ENCODE data around the gene EIF3K. TPM values are rescaled to one million over a fixed set of nuclear protein-coding genes. Genes with fewer than 3 reads are reported as not detected.
A peak's percentile ranks its signal among the peaks of the same experiment; 100 is the strongest.
"Not testable (repeated sequence)": the region's sequence is repeated elsewhere in the genome, so short reads cannot be mapped to it uniquely, and the experiment has no call there.

Gene EIF3K
- total RNA-seq, 2 experiments from 2014 or later, result 273 to 287 TPM

GRCh38 chr19:38619361-38620174 lies 580 bp downstream of the EIF3K start:
- H3K4me1 Mint-ChIP-seq (ENCODE audit: low read depth), result peaks cover 34% of the 10 kb centered on the region
- H3K36me3 Mint-ChIP-seq, result peaks cover 36% of the 10 kb centered on the region
- no peaks in the 10 kb centered on the region for H3K27me3 Mint-ChIP-seq
- POLR2A ChIA-PET, result interaction anchor here (1.1 to 2.0 kb wide), 8 partner anchors 9 to 311 kb away, joined by 3 to 9 read pairs (median 4); partner anchors contain the start of genes ACTN4, CATSPERG, FAM98C and PSMD8
- no peaks in the 10 kb centered on the region for H3K9me3 Mint-ChIP-seq
- H3K27ac Mint-ChIP-seq, result peak overlapping the region; percentile 92
- intact Hi-C loops (cut with micrococcal nuclease), result loop anchor here (1.0 to 10.0 kb wide), 5 partner anchors 17 to 315 kb away; partner anchors contain the start of genes ACTN4, FAM98C, MRPS12 and SARS2
- DNase-seq, result no peak
- CTCF ChIA-PET, result interaction anchor here (0.9 to 9.6 kb wide), 9 partner anchors 16 to 311 kb away, joined by 3 to 80 read pairs (median 6); partner anchors contain the start of genes FAM98C, MRPS12 and SARS2
- H3K4me3 Mint-ChIP-seq, result peak overlapping the region; percentile 99

DNA sequence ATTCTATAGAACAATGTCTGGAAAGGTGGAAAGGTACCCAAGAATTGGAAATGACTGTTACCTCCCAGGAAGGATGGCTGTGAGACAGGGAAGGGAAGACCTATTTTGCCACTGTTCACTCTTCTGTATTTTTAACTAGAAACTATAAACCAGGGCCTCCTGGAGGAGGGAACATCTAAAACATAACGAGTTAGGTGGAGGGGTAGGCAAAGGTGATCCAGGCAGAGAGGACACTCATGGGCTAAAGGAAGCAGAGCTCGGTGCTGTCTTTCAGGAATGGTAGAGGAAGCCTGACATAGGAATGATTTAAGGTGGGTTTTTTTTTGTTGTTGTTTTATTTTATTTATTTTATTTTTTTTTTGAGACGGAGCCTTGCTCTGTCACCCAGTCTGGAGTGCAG lies 5.8 kb downstream of the EIF3K start:
- CTCF ChIA-PET, result interaction anchor here (0.6 to 2.1 kb wide), 2 partner anchors 10 to 73 kb away, joined by 3 to 12 read pairs; no protein-coding TSS in a partner anchor
- peaks cover 10% of the 10 kb centered on the region for H3K4me1 Mint-ChIP-seq (ENCODE audit: low read depth)
- peaks cover 40% of the 10 kb centered on the region for H3K36me3 Mint-ChIP-seq
- no peak overlapping the region for H3K27ac Mint-ChIP-seq
- intact Hi-C loops (cut with micrococcal nuclease), result no loop called here
- no peak for DNase-seq
- H3K9me3 Mint-ChIP-seq, result no peaks in the 10 kb centered on the region
- no peaks in the 10 kb centered on the region for H3K27me3 Mint-ChIP-seq
- H3K4me3 Mint-ChIP-seq, result no peak overlapping the region
- POLR2A ChIA-PET, result no interaction called here

GRCh38 chr19:38626401-38626800 lies 7.4 kb downstream of the EIF3K start:
- Mint-ChIP-seq H3K36me3 (peaks cover 39% of the 10 kb centered on the region), H3K9me3 (no peaks in the 10 kb centered on the region), H3K27me3 (no peaks in the 10 kb centered on the region), H3K4me1 (ENCODE audit: low read depth) (peaks cover 3% of the 10 kb centered on the region), H3K27ac (no peak overlapping the region), H3K4me3 (no peak overlapping the region)
- CTCF ChIA-PET, result interaction anchor here (2.1 kb wide), 1 partner anchor 8 kb away, joined by 12 read pairs; no protein-coding TSS in a partner anchor
- intact Hi-C loops (cut with micrococcal nuclease), result no loop called here
- no peak for DNase-seq
- POLR2A ChIA-PET, result no interaction called here

DNA sequence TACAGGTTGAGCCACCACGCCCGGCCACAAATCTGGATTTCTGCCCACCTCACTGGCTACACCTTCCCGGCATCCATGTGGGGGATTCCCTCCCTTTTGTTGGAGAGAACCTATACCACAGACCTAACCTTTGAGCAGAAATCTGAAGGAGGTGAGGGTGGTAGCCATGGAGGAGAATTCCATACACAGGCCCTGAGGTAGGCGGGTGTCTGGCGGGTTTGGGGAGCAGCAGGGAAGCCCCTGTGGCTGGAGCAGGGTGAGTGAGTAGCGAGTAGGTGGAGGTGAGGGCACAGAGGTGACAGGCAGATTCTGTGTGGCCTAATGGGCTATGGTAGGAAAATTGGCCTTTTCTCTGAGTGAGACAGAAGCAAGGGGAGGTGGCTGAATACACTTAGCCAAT lies 10.6 kb downstream of the EIF3K start:
- H3K36me3 Mint-ChIP-seq, result peaks cover 38% of the 10 kb centered on the region
- ChIA-PET POLR2A (no interaction called here), CTCF (interaction anchor here (0.7 to 1.2 kb wide), 2 partner anchors 29 to 227 kb away, joined by 3 to 4 read pairs; partner anchors contain the start of gene FAM98C)
- H3K9me3 Mint-ChIP-seq, result no peaks in the 10 kb centered on the region
- DNase-seq, result no peak
- intact Hi-C loops (cut with micrococcal nuclease), result no loop called here
- no peaks in the 10 kb centered on the region for H3K27me3 Mint-ChIP-seq
- no peak overlapping the region for H3K27ac Mint-ChIP-seq
- peaks cover 2% of the 10 kb centered on the region for H3K4me1 Mint-ChIP-seq (ENCODE audit: low read depth)
- no peak overlapping the region for H3K4me3 Mint-ChIP-seq

GRCh38 chr19:38631301-38631700 lies 12.3 kb downstream of the EIF3K start:
- peaks cover 17% of the 10 kb centered on the region for H3K4me1 Mint-ChIP-seq (ENCODE audit: low read depth)
- peaks cover 39% of the 10 kb centered on the region for H3K36me3 Mint-ChIP-seq
- intact Hi-C loops (cut with micrococcal nuclease), result loop anchor here (10.0 kb wide), 1 partner anchor 54 kb away; no protein-coding TSS in a partner anchor
- H3K27ac Mint-ChIP-seq, POLR2A ChIA-PET, H3K9me3 Mint-ChIP-seq, CTCF ChIA-PET, H3K27me3 Mint-ChIP-seq, DNase-seq, H3K4me3 Mint-ChIP-seq: not testable (repeated sequence)

DNA sequence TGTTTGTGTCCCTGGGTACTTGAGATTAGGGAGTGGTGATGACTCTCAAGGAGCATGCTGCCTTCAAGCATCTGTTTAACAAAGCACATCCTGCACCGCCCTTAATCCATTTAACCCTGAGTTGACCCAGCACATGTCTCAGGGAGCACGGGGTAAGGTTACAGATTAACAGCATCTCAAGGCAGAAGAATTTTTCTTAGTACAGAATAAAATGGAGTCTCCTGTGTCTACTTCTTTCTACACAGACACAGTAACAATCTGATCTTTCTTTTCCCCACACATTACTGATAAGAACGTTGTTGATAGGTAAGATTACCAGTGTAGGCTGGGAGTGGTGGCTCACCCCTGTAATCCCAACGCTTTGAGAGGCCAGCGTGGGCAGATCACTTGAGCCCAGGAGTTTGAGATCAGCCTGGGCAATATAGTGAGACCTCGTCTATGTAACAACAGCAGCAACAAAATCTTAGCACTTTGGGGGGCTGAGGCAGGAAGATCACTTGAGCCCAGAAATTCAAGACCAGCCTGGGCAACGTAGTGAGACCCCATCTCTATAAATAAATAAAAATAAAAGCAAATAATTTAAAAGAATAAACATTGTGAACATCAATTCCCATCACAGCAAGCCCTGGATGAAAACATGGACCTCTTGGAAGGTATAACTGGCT lies 13.0 kb downstream of the EIF3K start:
- POLR2A ChIA-PET, H3K9me3 Mint-ChIP-seq, H3K4me3 Mint-ChIP-seq, DNase-seq, H3K27ac Mint-ChIP-seq, H3K27me3 Mint-ChIP-seq: not testable (repeated sequence)
- intact Hi-C loops (cut with micrococcal nuclease), result loop anchor here (10.0 kb wide), 1 partner anchor 53 kb away; no protein-coding TSS in a partner anchor
- H3K36me3 Mint-ChIP-seq, result peaks cover 39% of the 10 kb centered on the region
- peaks cover 24% of the 10 kb centered on the region for H3K4me1 Mint-ChIP-seq (ENCODE audit: low read depth)
- CTCF ChIA-PET, result interaction anchor here (1.4 to 7.0 kb wide), 2 partner anchors 54 to 87 kb away, joined by 4 to 75 read pairs; no protein-coding TSS in a partner anchor

- no peaks in the 10 kb centered on the region for H3K9me3 Mint-ChIP-seq
- ChIA-PET POLR2A (no interaction called here), CTCF (interaction anchor here (1.2 to 7.0 kb wide), 4 partner anchors 15 to 118 kb away, joined by 4 to 75 read pairs (median 34); partner anchors contain the start of gene ACTN4)
- no peak overlapping the region for H3K4me3 Mint-ChIP-seq
- H3K36me3 Mint-ChIP-seq, result peaks cover 37% of the 10 kb centered on the region
- intact Hi-C loops (cut with micrococcal nuclease), result loop anchor here (10.0 kb wide), 1 partner anchor 52 kb away; no protein-coding TSS in a partner anchor
- H3K4me1 Mint-ChIP-seq (ENCODE audit: low read depth), result peaks cover 30% of the 10 kb centered on the region
- H3K27me3 Mint-ChIP-seq, result no peaks in the 10 kb centered on the region
- H3K27ac Mint-ChIP-seq, result no peak overlapping the region
- DNase-seq, result no peak
Measured at GRCh38 chr19:38632476-38633213, 13.7 kb downstream of the EIF3K start.

DNA sequence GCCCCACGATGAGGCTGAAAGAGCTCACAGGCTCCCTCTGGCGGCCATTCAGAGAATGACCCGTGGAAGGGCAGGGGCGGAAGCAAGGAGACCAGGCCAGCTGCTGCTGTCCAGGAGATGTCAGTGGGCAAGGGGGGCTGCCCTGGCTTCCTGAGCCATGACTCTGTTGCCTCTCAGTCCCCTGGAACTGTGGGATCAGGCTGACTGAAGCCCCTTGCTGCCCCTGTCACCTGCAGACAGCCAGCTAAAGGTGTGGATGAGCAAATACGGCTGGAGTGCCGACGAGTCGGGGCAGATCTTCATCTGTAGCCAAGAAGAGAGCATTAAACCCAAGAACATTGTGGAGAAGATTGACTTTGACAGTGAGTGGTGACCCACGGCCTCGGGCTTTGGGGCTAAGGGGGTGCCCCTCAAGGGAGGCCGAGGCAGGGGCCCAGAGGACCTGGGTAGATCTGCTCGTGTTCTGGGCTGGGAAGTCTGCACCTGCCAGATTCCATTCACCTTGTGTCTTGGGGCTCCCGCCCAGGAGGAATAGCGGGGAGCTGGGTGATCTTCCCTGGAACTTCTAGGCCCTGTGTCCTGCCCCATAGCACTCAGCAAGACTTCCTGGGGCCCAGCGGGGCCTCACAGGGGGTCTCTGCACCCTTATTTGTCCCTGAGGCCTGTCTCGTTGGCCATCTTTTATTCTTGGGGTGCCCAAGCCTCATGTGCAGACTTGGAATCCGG lies 15.9 kb downstream of the EIF3K start:
- H3K36me3 Mint-ChIP-seq, result peaks cover 27% of the 10 kb centered on the region
- no peak overlapping the region for H3K4me3 Mint-ChIP-seq
- peak overlapping the region; percentile 81 for H3K27ac Mint-ChIP-seq
- peak; percentile 83 for DNase-seq
- peaks cover 30% of the 10 kb centered on the region for H3K4me1 Mint-ChIP-seq (ENCODE audit: low read depth)
- ChIA-PET POLR2A (interaction anchor here (0.7 to 0.9 kb wide), 3 partner anchors 159 to 242 kb away, joined by 3 to 8 read pairs (median 6); partner anchors contain the start of gene FAM98C), CTCF (interaction anchor here (0.6 to 7.0 kb wide), 34 partner anchors 9 to 393 kb away, joined by 3 to 80 read pairs (median 6); partner anchors contain the start of genes ACTN4, ECH1, EIF3K and FAM98C)
- intact Hi-C loops (cut with micrococcal nuclease), result loop anchor here (1.0 to 10.0 kb wide), 5 partner anchors 50 to 233 kb away; partner anchors contain the start of gene FAM98C
- H3K9me3 Mint-ChIP-seq, result no peaks in the 10 kb centered on the region
- no peaks in the 10 kb centered on the region for H3K27me3 Mint-ChIP-seq

GRCh38 chr19:38635483-38636399 lies 16.8 kb downstream of the EIF3K start:
- H3K27me3 Mint-ChIP-seq, result no peaks in the 10 kb centered on the region
- DNase-seq, result no peak
- H3K27ac Mint-ChIP-seq, result peak overlapping the region; percentile 78
- POLR2A ChIA-PET, result no interaction called here
- intact Hi-C loops (cut with micrococcal nuclease), result loop anchor here (2.0 to 10.0 kb wide), 4 partner anchors 17 to 233 kb away; partner anchors contain the start of genes EIF3K and FAM98C
- no peaks in the 10 kb centered on the region for H3K9me3 Mint-ChIP-seq
- CTCF ChIA-PET, result interaction anchor here (0.6 to 7.0 kb wide), 22 partner anchors 9 to 299 kb away, joined by 3 to 80 read pairs (median 7); partner anchors contain the start of genes ACTN4, ECH1, EIF3K and FAM98C
- no peak overlapping the region for H3K4me3 Mint-ChIP-seq
- peaks cover 27% of the 10 kb centered on the region for H3K36me3 Mint-ChIP-seq
- H3K4me1 Mint-ChIP-seq (ENCODE audit: low read depth), result peaks cover 30% of the 10 kb centered on the region

GRCh38 chr19:38638461-38638860 lies 19.5 kb downstream of the EIF3K start:
- Mint-ChIP-seq H3K9me3 (no peaks in the 10 kb centered on the region), H3K27ac (no peak overlapping the region), H3K36me3 (peaks cover 11% of the 10 kb centered on the region), H3K4me1 (ENCODE audit: low read depth) (peaks cover 30% of the 10 kb centered on the region), H3K27me3 (no peaks in the 10 kb centered on the region), H3K4me3 (no peak overlapping the region)
- intact Hi-C loops (cut with micrococcal nuclease), result loop anchor here (5.0 to 10.0 kb wide), 3 partner anchors 46 to 236 kb away; partner anchors contain the start of gene FAM98C
- ChIA-PET CTCF (interaction anchor here (0.8 to 7.0 kb wide), 5 partner anchors 8 to 235 kb away, joined by 3 to 75 read pairs (median 3); partner anchors contain the start of genes ACTN4 and FAM98C), POLR2A (no interaction called here)
- no peak for DNase-seq
